OCI-LY7 (cell line): Measurements from ENCODE around the gene R3HDM4. TPM values are rescaled to one million over a fixed set of nuclear protein-coding genes. Genes with fewer than 3 reads are reported as not detected.
A peak's percentile ranks its signal among the peaks of the same experiment; 100 is the strongest.

Source experiments
- BruUV-seq: library from RNA; stranded (reverse); fragments of 400-500 nt; replicated peaks from 2 replicates; lab custom pipeline; 2021; lab: Mats Ljungman, UMichigan
- CTCF ChIA-PET: fragments of 300-600 bp; sonication (Branson Sonifier 250); formaldehyde crosslinking; loops from one replicate; lab custom pipeline; 2022; ENCODE audit warnings: antibody characterized with exemption; ENCODE audit not compliant: unreplicated experiment; lab: Charles Lee
- POLR2A ChIA-PET: fragments of 300-600 bp; sonication (Branson Sonifier 250); formaldehyde crosslinking; loops from one replicate; lab custom pipeline; 2022; ENCODE audit warnings: antibody characterized with exemption; lab: Charles Lee
- DNase-seq: peaks from one replicate; pipeline ENCODE4 v3.0.0-alpha.2; 2015; ENCODE audit warnings: low spot score
- H2AFZ ChIP-seq: fragments of 200-600 bp; sonication (generic), shearing (Covaris generic); 2 replicates; pipeline ENCODE4 v1.6.1; 2014; ENCODE audit warnings: mild to moderate bottlenecking, antibody characterized with exemption, low read length, moderate library complexity
- H3K27ac ChIP-seq: fragments of 200-600 bp; sonication (generic); 2 replicates; pipeline ENCODE4 v1.5.1; 2014; ENCODE audit warnings: mixed run types, low read depth, mild to moderate bottlenecking, moderate library complexity, low read length, inconsistent platforms; ENCODE audit not compliant: poor library complexity, severe bottlenecking
- H3K36me3 ChIP-seq: fragments of 200-600 bp; sonication (generic); 2 replicates; pipeline ENCODE4 v1.6.1; 2014; ENCODE audit warnings: mild to moderate bottlenecking, antibody characterized with exemption, low read length, moderate library complexity, mixed read lengths; ENCODE audit not compliant: insufficient read depth
- H3K4me1 ChIP-seq: fragments of 200-600 bp; sonication (generic); 2 replicates; pipeline ENCODE4 v1.5.1; 2014; ENCODE audit warnings: mild to moderate bottlenecking, low read length; ENCODE audit not compliant: insufficient read depth, poor library complexity, severe bottlenecking
- H3K4me2 ChIP-seq: fragments of 200-600 bp; sonication (generic); 2 replicates; pipeline ENCODE4 v1.6.1; 2014; ENCODE audit warnings: mild to moderate bottlenecking, low read length
- H3K4me3 ChIP-seq: fragments of 200-600 bp; sonication (generic); 2 replicates; pipeline ENCODE4 v1.5.1; 2014; ENCODE audit warnings: mild to moderate bottlenecking, low read depth, low read length; ENCODE audit not compliant: poor library complexity, severe bottlenecking
- H3K79me2 ChIP-seq: fragments of 200-600 bp; sonication (generic); 2 replicates; pipeline ENCODE4 v1.6.1; 2016; ENCODE audit warnings: low read depth, mild to moderate bottlenecking, low read length, moderate library complexity, mixed read lengths; ENCODE audit not compliant: insufficient read depth
- H3K9me2 ChIP-seq: fragments of 200-600 bp; sonication (generic); 2 replicates; pipeline ENCODE4 v1.6.1; 2016; ENCODE audit warnings: mild to moderate bottlenecking, low read length, mixed read lengths; ENCODE audit not compliant: insufficient read depth
- H3K9me3 ChIP-seq: fragments of 200-600 bp; sonication (generic); 2 replicates; pipeline ENCODE4 v1.6.1; 2014; ENCODE audit warnings: mild to moderate bottlenecking, mixed run types, low read length, mixed read lengths
- H4K20me1 ChIP-seq: fragments of 200-600 bp; sonication (generic); 2 replicates; pipeline ENCODE4 v1.6.1; 2014; ENCODE audit warnings: mild to moderate bottlenecking, antibody characterized with exemption, low read length, moderate library complexity, mixed read lengths; ENCODE audit not compliant: insufficient read depth
- EZH2phosphoT487 ChIP-seq: fragments of 200-600 bp; sonication (generic); IDR thresholded peaks from 2 replicates; pipeline ENCODE4 v1.6.1; 2018; ENCODE audit warnings: low read depth, borderline replicate concordance, mild to moderate bottlenecking, mixed run types, antibody characterized with exemption, low read length, moderate library complexity, mixed read lengths
- intact Hi-C: fragments of 100-400 bp; cut with micrococcal nuclease; formaldehyde crosslinking; loops from one replicate; pipeline ENCODE4 v1.10.0; 2022; ENCODE audit not compliant: unreplicated experiment
- total RNA-seq, 2 experiments: library from RNA; depleted of rRNA in 1 of 2; stranded (reverse); fragments of >200 nt in 1 of 2; shearing (Covaris generic) in 1 of 2; gene quantifications; 2 replicates each; pipeline ENCODE4 v1.2.3, GENCODE V29; 2014 to 2022
- TF ChIP-seq, protein P1 (sequence below): fragments of 200-600 bp; sonication (generic); conservative IDR thresholded peaks from 2 replicates; pipeline ENCODE4 v1.5.1; 2014; ENCODE audit warnings: mild to moderate bottlenecking, antibody characterized with exemption, low read length, moderate library complexity, mixed read lengths

The R3HDM4 gene
- total RNA-seq, 2 experiments from 2014 or later: 43.5 to 64.9 TPM

DNA sequence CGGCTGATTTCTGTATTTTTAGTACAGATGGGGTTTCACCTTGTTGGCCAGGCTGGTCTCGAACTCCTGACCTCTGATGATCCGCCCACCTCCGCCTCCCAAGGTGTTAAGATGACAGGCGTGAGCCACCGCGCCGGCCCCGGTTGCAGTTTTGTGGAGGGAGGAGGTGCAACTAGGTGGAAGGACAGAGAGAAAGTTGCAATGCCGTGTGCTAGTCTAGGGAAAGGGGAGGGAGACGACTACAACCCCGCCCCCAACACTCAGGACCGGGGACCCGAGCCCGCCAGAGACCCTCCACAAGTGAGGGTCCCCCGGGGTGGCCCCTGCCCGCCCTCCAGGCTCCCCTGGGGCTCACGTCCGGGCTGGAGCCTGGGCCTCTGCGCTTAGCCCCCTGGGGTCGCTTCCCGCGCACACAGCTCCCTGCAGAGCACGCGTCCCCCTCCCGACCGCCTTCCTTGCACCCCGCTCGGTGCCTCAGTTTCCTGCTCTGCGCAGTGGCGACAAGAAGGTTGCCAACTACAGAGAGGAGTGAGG is 11.6 kb upstream of the R3HDM4 start:
- H4K20me1 ChIP-seq: no peaks in the 10 kb centered on the region
- no peaks in the 10 kb centered on the region for H3K9me3 ChIP-seq
- no TSS peak for BruUV-seq
- peak overlapping the region; percentile 99 for H3K4me2 ChIP-seq
- peak overlapping the region; percentile 62 for H2AFZ ChIP-seq
- peaks cover 21% of the 10 kb centered on the region for H3K4me1 ChIP-seq
- H3K27ac ChIP-seq: peak overlapping the region; percentile 49
- intact Hi-C loops: loop anchor here (1.0 to 2.0 kb wide), 2 partner anchors 22 to 60 kb away; partner anchors contain the start of gene WDR18
- ChIA-PET CTCF (no interaction called here), POLR2A (interaction anchor here (2.5 kb wide), 1 partner anchor 60 kb away, joined by 7 read pairs; the partner anchor contains the start of gene WDR18)
- H3K79me2 ChIP-seq: no peaks in the 10 kb centered on the region
- H3K9me2 ChIP-seq: no peaks in the 10 kb centered on the region
- TF ChIP-seq, protein P1, sequence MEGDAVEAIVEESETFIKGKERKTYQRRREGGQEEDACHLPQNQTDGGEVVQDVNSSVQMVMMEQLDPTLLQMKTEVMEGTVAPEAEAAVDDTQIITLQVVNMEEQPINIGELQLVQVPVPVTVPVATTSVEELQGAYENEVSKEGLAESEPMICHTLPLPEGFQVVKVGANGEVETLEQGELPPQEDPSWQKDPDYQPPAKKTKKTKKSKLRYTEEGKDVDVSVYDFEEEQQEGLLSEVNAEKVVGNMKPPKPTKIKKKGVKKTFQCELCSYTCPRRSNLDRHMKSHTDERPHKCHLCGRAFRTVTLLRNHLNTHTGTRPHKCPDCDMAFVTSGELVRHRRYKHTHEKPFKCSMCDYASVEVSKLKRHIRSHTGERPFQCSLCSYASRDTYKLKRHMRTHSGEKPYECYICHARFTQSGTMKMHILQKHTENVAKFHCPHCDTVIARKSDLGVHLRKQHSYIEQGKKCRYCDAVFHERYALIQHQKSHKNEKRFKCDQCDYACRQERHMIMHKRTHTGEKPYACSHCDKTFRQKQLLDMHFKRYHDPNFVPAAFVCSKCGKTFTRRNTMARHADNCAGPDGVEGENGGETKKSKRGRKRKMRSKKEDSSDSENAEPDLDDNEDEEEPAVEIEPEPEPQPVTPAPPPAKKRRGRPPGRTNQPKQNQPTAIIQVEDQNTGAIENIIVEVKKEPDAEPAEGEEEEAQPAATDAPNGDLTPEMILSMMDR: no peak
- no peak for TF ChIP-seq EZH2phosphoT487
- no peak for DNase-seq
- no peaks in the 10 kb centered on the region for H3K36me3 ChIP-seq
- H3K4me3 ChIP-seq: peak overlapping the region; percentile 91

- Histone ChIP-seq H3K4me1 (peaks cover 18% of the 10 kb centered on the region), H3K27ac (no peak overlapping the region), H3K4me2 (no peak overlapping the region), H3K36me3 (no peaks in the 10 kb centered on the region), H4K20me1 (no peaks in the 10 kb centered on the region), H3K79me2 (no peaks in the 10 kb centered on the region), H3K4me3 (no peak overlapping the region), H2AFZ (no peak overlapping the region), H3K9me2 (no peaks in the 10 kb centered on the region), H3K9me3 (no peaks in the 10 kb centered on the region)
- DNase-seq: no peak
- no TSS peak for BruUV-seq
- TF ChIP-seq EZH2phosphoT487: no peak
- TF ChIP-seq, protein P1: no peak
- ChIA-PET CTCF (no interaction called here), POLR2A (no interaction called here)
- intact Hi-C loops: no loop called here
Measured at GRCh38 chr19:920051-920864, 7.2 kb upstream of the R3HDM4 start.
